Suppressor macrophage treated with lipopolysaccharide for 1 hour (primary cell): Measurements from ENCODE around the gene PMF1.

ENCODE experiments used
- DNase-seq, 3 donors: peaks; one replicate each; pipeline ENCODE4 v3.0.0-alpha.2; 2020 to 2022

The PMF1 gene

DNA sequence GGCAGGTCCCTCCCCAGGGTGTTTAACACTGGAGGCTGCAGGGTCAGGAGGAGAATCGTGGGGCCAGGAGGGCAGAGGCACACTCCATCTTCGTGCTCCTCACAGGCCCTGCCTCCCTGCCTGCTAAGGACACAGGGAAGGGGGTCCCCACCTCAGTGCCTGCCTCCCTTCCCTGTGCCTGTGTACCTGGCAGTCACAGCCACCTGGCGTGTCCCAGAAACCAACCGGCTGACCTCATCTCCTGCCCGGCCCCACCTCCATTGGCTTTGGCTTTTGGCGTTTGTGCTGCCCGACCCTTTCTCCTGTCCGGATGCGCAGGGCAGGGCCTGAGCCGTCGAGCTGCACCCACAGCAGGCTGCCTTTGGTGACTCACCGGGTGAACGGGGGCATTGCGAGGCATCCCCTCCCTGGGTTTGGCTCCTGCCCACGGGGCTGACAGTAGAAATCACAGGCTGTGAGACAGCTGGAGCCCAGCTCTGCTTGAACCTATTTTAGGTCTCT is 28.6 kb downstream of the PMF1 start:
- peak; percentile 36 to 52 (median 37) for DNase-seq

DNA sequence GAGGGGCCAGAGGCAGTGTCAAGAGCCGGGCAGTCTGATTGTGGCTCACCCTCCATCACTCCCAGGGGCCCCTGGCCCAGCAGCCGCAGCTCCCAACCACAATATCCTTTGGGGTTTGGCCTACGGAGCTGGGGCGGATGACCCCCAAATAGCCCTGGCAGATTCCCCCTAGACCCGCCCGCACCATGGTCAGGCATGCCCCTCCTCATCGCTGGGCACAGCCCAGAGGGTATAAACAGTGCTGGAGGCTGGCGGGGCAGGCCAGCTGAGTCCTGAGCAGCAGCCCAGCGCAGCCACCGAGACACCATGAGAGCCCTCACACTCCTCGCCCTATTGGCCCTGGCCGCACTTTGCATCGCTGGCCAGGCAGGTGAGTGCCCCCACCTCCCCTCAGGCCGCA is 29.1 kb downstream of the PMF1 start, which contains the start of gene BGLAP:
TSS of gene BGLAP (plus strand) at position 259 of the 400 bp plus-strand sequence. CDS start at position 307, 48 bp downstream.
- DNase-seq, result no peak

DNA sequence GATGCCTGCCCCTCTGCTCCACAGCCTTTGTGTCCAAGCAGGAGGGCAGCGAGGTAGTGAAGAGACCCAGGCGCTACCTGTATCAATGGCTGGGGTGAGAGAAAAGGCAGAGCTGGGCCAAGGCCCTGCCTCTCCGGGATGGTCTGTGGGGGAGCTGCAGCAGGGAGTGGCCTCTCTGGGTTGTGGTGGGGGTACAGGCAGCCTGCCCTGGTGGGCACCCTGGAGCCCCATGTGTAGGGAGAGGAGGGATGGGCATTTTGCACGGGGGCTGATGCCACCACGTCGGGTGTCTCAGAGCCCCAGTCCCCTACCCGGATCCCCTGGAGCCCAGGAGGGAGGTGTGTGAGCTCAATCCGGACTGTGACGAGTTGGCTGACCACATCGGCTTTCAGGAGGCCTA is 29.9 kb downstream of the PMF1 start:
- no peak for DNase-seq

DNA sequence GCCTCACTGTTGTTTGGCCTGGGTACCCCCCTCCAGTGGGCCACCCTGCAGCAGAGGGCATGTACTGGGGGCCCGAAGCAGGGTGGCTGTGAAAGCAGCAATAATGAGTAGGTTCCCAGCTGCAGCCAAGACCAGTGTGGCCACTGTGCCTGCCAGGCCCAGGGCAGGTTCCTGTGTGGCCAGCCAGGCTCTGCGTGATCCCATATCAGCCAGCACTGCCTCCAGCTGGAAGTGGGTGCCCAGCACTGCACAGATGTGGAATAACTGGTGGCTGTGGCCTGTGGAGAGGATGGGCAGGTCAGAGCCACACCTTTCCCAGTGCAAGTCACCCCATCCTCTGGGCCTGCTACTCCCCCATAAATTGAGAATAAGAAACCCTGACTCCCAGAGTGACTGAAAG is 31.3 kb downstream of the PMF1 start:
- no peak for DNase-seq

DNA sequence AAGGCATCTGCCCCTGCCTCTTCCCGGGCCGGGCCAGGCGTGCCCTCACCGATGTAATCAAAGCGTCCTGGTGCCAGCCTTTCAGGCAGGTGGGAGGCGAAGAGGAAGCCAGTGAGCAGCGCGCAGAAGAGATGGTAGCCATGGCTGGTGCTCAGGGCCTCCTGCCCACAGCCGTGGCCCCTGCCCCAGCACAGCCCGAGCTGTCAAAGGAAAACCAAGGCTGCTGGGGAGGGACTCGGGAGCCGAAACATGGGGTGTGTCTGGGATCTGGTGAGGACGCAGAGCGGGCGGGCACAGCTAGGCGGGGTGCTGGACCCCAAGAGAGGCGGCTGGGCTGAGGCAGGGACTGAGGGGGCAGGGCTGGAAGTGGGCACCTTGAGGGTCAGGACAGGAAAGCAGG is 31.9 kb downstream of the PMF1 start:
- no peak for DNase-seq

DNA sequence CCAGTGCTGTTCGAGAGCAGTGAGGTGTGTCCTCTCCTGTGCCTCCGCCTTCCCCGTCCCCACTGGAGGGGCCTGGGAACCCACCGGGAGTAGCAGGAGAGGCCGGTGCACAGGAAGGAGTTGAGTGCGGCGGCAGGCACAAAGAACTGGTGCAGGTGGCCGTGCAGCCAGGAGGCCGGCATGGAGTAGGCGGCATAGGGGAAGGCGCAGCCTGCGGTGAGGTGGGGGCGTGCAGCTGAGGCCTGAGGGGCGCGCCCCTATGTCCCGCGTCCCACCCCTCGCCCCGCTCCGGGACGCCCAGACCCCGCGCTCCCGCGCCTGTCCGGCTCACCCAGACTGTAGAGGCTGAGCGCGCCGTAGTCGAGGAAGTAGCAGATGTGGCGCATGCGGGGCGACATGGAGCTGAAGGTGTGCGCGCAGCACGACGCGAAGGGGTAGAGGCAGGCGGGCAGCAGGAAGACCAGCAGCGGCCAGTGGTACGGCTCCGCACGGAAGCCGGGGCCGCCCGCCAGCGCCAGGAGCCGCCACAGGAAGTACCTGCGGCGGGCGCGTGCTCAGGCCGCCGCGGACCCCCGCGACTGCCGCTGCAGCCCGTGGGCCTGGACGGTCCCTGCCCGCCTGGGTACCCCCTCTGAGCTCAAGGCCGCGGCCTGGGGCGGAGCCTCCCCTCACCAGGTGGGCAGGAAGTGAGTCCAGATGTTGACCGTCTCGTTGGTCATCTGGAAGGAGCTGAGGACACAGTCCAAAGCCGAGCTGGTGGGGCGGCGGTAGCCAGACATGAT is 32.8 kb downstream of the PMF1 start:
- DNase-seq, result peak in 2 of 3 donors; percentile 20 to 33

DNA sequence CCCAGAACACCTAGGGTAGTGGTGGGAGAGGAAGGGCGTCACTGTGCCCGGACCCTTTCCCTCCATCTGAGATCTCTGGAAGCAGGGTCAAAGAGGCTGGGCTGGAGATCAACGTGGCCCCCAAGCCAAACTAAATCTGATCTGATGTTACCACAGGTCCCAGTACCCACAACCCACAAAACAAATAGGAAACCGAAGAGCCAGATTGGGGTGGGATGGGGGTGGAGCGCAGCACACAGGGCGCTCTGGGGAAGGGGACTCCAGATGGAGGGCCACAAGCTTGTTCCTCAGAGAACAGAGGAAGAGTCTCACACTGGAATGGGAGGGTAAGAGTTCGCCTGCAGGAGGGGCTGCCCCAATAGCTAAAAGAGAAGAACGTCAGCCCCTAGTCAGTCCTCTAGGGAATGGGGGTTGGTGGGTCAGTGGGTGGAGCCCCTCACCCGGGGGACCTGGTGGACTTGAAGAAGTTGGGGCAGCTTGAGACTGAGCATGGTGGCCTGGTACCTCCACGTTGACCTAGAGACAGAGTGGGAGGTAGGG is 33.5 kb downstream of the PMF1 start:
- DNase-seq, result no peak

DNA sequence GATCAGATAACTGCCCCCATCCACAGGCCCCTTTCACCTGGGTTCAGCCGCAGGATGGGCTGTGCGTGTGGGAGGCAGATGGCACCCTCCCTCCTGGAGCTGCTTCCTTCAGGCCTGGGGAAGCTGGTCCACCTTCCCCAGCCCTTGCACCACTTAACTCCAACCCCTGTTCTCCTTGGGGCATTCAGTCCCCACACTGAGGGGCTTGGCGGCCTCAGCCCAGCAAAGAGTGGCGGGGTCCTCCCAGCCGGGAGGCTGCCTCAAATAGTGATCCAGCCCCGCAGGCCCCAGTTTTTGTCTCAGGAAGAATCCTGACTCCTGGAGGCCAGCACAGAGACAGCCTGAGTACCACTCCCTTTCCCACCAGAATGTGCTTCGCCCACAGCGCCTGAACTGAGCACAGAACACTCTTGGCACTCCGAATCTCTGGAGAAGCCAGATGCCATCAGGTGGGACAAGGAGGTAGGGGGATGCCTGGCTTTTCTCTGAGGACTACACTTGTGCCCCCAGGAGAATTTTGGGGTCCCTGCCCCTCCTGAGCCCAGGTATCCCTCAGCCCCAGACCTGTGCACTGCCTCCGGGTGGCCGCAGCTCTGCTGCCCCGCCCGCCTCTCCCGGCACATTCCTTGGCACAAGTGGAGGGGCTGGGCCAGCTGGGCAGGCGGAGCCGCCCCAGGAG is 34.1 kb downstream of the PMF1 start:
- no peak for DNase-seq

DNA sequence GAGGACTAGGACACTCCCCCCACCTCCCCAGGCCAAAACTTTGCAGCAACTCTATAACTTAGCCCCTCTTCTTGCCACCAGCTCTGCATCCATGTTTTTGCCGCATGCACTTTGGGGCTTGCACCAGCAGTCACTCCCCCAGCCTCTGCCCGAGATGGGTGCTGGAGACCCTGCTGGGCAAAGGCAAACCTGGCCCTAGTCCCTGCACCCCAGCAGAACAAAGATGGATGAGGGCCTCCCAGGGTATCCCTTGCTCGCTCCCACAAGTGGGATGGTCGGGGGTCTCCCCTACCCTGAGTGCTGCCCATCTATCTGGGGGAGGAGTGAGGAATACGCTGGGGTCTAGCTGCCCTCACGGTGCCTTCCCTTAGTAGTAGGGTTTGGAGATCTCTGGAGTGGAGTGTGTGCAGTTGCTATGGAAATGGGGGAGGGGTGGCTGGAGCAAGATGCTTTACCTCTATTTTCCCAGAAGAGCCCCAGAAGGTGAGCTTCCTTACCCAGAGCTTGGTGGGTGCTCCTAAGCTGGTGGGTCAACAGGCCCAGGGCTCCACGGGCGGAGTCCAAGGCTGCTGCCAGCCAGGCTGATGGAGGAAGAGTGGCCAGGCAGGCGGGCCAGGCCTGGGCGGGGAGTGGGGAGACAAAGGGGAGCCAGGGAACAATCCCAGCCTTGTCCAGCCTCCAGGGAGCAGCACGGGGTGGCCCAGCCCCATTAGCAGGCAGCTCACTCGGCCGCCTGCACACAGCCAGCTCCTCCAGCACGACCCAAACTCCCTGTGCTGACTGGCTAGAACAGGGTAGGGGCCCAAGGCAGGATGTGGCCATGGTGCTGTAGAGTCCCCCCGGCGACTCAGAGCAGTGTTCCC is 34.9 kb downstream of the PMF1 start, which contains the start of gene PAQR6:
TSS of gene PAQR6 (minus strand) at position 597 of the 863 bp plus-strand sequence. CDS start 1,325 bp downstream, outside the sequence.
- DNase-seq, result no peak

DNA sequence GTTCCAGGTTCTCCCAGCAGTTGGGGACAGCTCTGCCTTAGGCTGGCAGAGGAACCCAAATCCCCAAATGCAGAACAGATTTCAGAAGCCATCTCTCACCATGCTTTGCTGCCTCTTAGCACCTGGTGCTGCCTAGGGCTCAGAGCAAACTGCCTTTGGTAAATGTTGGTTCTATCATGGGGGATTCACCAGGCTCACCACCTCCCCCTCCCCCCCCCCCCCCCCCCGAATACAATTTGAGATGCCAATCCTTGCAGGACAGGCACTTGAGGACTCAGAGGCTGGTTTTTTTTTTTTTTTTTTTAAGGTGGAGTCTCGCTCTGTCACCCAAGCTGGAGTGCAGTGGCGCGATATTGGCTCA is 35.5 kb downstream of the PMF1 start:
- DNase-seq, result no peak

DNA sequence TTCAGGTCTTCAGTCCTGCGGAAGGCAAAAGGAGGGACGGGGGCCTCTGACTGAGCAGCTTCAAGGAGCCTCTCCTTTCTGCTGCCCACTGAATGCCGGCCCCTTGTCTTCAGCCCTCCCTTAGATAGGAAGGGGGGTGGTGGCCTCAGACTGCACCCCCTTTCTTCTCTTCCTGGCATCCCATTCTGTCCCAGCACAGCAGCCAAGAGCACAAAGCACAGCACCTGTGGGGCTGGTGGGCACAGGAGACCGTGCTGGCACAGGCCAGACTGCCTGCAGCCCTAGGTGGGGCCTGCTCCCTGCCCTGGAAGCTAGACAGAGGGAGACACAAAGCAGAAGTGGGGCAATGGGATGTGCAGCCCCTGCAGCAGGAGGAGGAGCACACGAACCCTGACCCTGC is 36.8 kb downstream of the PMF1 start:
- no peak for DNase-seq

DNA sequence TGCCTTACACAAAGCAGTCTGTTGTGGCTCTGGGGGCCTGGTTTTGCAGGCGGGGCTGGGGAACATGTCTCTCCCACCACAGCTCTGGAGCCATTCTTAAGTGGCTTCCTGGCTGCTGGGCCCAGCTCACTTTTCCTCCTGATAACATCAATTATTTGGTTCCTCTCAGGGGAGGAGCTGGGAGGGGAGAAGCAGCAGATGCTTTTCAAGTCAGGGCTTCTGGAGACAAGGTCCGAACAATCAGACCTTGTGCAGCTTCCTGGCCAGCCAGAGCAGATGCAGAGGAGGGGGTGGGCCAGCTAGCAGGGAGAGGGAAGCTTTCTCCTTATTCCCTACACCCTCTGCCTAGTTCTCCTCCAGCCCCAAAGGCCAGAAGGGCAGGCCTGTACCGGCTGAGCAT is 38.7 kb downstream of the PMF1 start:
- DNase-seq, result no peak

DNA sequence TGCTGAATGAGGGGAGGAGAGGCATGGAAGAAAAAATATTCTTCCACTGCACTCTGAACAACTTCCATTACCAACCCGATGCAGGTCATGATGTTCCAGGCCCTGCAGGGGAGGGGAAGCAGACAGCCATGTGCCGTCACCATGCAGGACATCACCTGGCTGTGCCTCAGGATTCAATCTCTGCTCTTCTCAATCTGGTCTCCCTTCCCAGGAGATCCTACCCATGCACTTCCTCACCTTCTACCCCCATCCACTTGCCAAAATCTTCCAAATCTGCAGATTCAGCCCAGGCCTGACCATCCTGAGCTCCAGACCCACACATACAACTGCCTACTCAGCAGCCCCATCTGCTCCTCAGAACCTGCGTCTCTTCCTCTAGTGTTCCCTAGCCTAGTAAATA is 40.8 kb downstream of the PMF1 start:
- DNase-seq, result no peak

DNA sequence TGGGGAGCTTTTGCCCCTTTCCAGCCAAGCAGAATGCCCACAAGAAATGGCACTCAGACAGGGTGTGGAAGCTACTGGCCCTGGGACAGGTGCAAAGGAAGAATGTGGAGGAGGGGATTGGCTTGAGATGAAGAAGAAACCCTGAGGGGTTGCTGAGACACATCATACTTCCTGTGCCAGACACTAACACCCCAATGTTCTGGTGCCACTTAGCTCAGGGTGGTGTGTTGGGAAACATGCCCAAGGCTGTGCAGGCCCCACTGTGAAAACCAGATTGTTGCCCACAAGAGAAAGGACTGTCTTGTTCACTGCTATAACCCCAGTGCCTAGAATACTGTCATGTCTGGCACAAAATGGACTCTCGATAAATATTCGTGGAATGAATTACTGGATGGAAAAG is 44.9 kb downstream of the PMF1 start:
- no peak for DNase-seq

DNA sequence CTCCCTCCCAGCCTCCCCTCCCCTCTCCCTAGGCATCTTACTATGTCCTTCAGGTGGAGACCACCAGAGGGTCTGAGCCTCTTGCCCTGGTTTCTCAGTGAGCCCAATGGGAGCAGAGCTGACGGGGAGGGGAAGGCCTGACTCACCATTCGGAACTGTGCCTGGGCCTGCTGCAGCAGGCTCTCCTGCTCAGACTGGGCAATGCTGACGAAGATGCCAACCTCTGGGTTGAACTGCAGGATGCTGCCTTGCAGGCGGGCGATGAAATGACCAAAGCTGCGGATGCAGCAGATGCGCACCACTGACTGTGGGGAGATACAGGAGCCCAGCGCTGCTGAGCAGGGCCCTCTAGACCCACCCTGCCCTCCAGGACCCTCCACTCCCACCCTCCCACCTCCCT is 46.1 kb downstream of the PMF1 start:
- no peak for DNase-seq

DNA sequence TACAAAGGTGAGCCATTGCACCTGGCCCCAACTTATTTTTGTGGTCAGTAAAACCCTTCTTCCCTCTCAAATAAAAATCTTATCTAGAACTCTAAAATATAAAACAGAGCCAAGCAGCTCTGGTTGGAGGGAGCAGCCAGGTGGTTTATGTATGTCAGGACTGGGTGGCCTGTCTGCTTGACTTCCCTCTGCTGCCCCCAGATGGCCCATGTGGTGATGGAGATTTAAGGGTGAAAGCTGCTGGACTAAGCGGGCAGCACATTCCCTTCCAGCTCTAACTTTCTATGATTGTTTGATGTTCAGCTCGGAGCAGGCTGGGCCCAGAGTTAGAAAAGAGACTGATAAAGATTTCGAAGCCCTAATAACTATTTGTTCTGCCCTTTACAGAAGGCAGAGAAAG is 47.0 kb downstream of the PMF1 start:
- DNase-seq, result no peak

DNA sequence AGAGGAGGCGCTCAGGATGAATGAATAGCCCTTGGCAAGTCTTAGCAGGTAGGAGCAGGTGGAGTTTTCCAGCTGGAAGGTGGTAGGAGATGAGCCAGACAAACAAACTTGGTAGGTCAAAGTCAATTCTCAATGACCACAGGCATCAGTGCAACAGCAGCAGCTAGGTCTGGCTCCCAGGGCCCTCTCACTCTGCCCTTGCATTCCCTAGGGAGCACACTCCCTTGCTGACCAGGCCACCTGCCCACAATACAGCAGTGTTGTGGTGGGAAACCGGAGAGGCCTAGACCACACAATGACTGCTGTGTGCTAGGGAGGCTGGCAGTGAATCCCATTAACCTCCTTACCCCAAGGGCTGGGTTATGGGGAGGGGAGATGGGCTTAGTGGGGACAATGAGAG is 48.1 kb downstream of the PMF1 start:
- no peak for DNase-seq

DNA sequence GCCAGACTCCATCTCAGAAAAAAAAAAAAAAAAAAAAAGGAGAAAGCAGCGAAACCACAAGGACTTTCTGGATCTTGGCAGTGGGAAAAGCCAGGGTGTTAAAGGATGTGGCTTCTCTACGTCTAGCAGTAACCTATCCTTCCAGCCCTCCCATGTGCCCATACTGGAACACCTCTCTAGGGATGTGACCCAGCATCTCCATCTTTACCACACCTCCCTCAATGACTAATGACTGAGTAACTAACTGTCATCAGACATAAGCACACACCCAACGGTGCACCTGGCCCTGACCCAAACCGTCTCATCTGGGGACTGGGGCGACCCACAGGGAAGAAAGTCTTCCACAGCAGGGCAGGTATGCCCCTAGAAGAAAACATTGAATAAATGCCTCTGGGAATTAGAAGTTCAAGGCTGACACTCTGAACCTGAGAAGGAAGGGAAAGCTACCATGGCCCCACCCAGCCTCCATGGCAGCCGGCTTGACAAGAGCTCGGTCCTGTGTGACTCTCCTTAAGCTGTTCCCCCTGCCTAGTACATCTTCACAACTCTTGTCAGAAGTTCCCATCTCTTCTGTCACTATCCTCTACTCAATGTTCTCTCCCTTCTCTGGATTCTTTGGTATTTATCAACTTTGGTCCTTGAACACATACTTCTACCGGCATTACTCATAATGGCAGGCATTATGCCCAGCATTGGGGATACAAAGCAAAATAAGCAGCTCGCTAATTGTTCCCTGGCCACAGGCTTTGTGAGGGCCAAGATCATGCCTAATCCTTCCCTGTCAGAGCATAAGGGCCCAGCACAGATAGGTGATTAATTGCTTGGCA is 49.9 kb downstream of the PMF1 start:
- DNase-seq, result no peak

DNA sequence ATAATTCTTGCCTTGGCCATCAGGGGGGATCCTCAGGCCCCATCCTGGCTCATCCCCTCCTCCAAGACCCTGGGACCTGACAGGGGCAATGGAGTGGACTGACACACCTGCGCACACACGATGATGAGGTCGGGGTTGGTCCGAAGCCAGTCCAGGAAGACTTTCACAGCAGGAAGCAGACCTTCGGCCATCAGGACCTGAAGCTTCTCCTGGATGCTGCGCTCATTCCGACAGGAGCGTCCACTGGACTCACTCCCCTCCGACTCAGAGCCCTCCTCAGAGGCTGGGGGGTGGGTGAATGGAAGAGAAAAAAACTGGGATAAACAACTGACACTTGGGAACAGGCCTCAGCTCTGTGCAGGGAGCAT is 50.5 kb downstream of the PMF1 start:
- no peak for DNase-seq

DNA sequence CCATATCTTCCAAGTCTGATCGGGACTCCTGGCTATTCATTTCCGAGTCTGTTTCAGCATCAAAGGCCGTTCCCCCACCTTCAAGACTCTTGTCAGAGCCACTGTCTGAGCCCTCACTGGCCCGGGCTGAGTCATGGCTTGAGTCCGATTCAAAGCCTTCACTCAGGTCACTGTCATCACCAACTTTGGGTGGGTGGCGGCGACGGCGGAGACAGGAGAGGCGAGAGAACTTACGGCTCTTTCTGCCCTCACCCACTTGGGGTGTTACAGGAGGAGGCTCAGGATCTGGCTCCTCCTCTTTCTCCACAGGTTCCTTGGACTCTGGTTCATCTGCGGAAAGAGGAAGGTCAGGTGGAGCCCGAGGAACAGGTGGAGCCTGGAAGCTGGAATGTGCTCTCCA is 53.2 kb downstream of the PMF1 start:
- no peak for DNase-seq

DNA sequence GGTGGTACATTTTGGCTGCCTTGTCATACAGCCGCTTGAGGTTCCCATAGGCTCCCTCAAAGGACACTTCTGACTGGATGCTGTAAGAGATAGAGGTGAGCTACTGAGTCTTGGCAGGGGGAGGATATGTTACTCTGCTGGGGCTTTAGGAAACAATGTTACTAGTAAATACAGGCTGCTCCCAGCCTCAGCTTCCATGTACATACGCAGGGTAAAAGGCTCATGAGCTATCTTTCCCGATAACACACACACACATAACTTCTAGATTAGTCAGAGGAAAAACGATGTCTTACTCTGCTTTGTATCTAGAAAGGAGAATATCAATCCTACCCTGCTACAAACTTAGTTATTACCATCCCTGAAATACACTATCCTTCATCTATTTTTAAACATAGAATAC is 55.5 kb downstream of the PMF1 start:
- no peak for DNase-seq

DNA sequence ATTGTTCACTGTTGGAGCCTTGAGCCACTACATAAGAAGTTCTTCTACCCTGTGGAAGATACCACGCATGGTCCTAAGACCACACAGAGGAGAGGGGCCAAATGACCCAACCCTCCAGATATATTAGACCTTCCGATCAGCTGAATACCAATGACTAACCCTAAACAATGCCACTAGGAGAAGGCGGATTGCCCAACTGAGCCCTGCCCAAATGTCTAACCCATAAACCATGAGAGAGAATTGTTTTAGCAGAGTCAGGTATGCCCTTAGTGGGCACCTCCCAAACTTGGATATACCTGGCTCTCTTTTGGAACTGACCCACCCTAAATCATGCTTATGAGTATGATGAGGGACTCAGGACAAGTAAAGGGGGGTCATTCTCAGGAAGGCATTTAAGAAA is 57.5 kb downstream of the PMF1 start:
- DNase-seq, result no peak
